ENCODE data around the gene RPH3AL. TPM values are rescaled to one million over a fixed set of nuclear protein-coding genes. Genes with fewer than 3 reads are reported as not detected.

Gene RPH3AL
- total and polyA plus RNA-seq, 2 of the 8 experiments (the other 6 are each of a cell fraction or from before 2014, with no cell fraction given): 5.6 to 5.8 TPM

- no peak for TF ChIP-seq CTBP2 (IDR thresholded peaks at IDR 0.05; ENCODE audit: borderline replicate concordance, insufficient read depth, insufficient read length, low read length)
- TF ChIP-seq CBX8 (IDR thresholded peaks at IDR 0.05; ENCODE audit: borderline replicate concordance, low read depth, low read length): no peak
Observed at GRCh38 chr17:165939-166338, 186.7 kb downstream of the RPH3AL start (continued).

All from H1 (cell line).